Thymus (tissue), 11 donors: ENCODE results near the gene SCT. TPM values are rescaled to one million over a fixed set of nuclear protein-coding genes. Genes with fewer than 3 reads are reported as not detected.

Source experiments
- DNase-seq, 9 donors: peaks; one replicate each; pipeline ENCODE4 v3.0.0-alpha.2; 2013; ENCODE audit warnings: low spot score in 9 of 9, low read depth in 6 of 9, missing footprints in 1 of 9
- H3K27ac ChIP-seq, 2 donors: one replicate each; pipeline ENCODE4 v1.5.1; 2013; ENCODE audit warnings: control low read depth in 1 of 2, low read depth in 1 of 2, low read length in 1 of 2, mild to moderate bottlenecking in 1 of 2, moderate library complexity in 1 of 2
- H3K27me3 ChIP-seq, 2 donors: one replicate each; pipeline ENCODE4 v1.5.1; 2013; ENCODE audit warnings: low read length in 1 of 2; ENCODE audit not compliant: control insufficient read depth in 2 of 2, insufficient read depth in 1 of 2
- H3K36me3 ChIP-seq, 2 donors: one replicate each; pipeline ENCODE4 v1.5.1; 2013; ENCODE audit warnings: low read length in 1 of 2, mild to moderate bottlenecking in 1 of 2, moderate library complexity in 1 of 2; ENCODE audit not compliant: control insufficient read depth in 2 of 2, insufficient read depth in 2 of 2
- H3K4me1 ChIP-seq, 2 donors: one replicate each; pipeline ENCODE4 v1.5.1; 2013; ENCODE audit warnings: low read length in 2 of 2; ENCODE audit not compliant: control insufficient read depth in 2 of 2, insufficient read depth in 2 of 2
- H3K4me3 ChIP-seq, 2 donors: one replicate each; pipeline ENCODE4 v1.5.1; 2013; ENCODE audit warnings: low read length in 2 of 2, control low read depth in 1 of 2, mild to moderate bottlenecking in 1 of 2
- H3K9me3 ChIP-seq, 2 donors: one replicate each; pipeline ENCODE4 v1.5.1; 2013; ENCODE audit warnings: low read length in 1 of 2, mild to moderate bottlenecking in 1 of 2; ENCODE audit not compliant: control insufficient read depth in 2 of 2, insufficient read depth in 1 of 2
- WGBS: extraction: QIAGEN DNeasy Blood & Tissue Kit; methylation state at CpG from one replicate; pipeline ENCODE4 v1.1.7; 2013; 5-methylcytosine and 5-hydroxymethylcytosine counted together
- polyA plus RNA-seq: library from polyadenylated mRNA; stranded (reverse); fragments of 200-250 nt; gene quantifications from one replicate; pipeline ENCODE4 v1.2.3, GENCODE V29; 2013
- total RNA-seq: library from RNA; stranded (reverse); fragments of 120-200 nt; gene quantifications from one replicate; pipeline ENCODE4 v1.2.4, GENCODE V29; 2013
- donor health status: healthy.

The SCT gene
- total and polyA plus RNA-seq, 2 donors = 0.19 to 0.25 TPM

GRCh38 chr11:614021-614622, 12.9 kb downstream of the SCT start:
- peaks cover 9 to 29% of the 10 kb centered on the region in 2 donors for H3K4me1 ChIP-seq
- no peaks in the 10 kb centered on the region for H3K27me3 ChIP-seq
- H3K4me3 ChIP-seq = peak overlapping the region in 1 of 2 donors; percentile 13
- WGBS = 94% methylated on average over 14 of the region's 14 CpGs
- H3K36me3 ChIP-seq = peaks cover 55 to 61% of the 10 kb centered on the region in 2 donors
- H3K9me3 ChIP-seq = no peaks in the 10 kb centered on the region
- no peak for DNase-seq
- peak overlapping the region; percentile 51 to 68 for H3K27ac ChIP-seq

- no peak overlapping the region for H3K4me3 ChIP-seq
- no peaks in the 10 kb centered on the region for H3K27me3 ChIP-seq
- WGBS = 84% methylated on average over 36 of the region's 36 CpGs
- peaks cover 9 to 29% of the 10 kb centered on the region in 2 donors for H3K4me1 ChIP-seq
- H3K36me3 ChIP-seq = peaks cover 61 to 67% of the 10 kb centered on the region in 2 donors
- H3K9me3 ChIP-seq = no peaks in the 10 kb centered on the region
- peak overlapping the region; percentile 47 to 68 for H3K27ac ChIP-seq
- peak in 6 of 9 donors; percentile 37 to 68 (median 62) for DNase-seq
Observed at GRCh38 chr11:613369-613968, 13.5 kb downstream of the SCT start.

GRCh38 chr11:612961-613300, 14.1 kb downstream of the SCT start:
- Histone ChIP-seq H3K27me3 (no peaks in the 10 kb centered on the region), H3K4me1 (peaks cover 9 to 29% of the 10 kb centered on the region in 2 donors), H3K36me3 (peaks cover 64 to 68% of the 10 kb centered on the region in 2 donors), H3K27ac (peak overlapping the region in 1 of 2 donors; percentile 47), H3K4me3 (no peak overlapping the region), H3K9me3 (no peaks in the 10 kb centered on the region)
- 98% methylated on average over 10 of the region's 10 CpGs for WGBS
- no peak for DNase-seq

GRCh38 chr11:612201-612960, 14.6 kb downstream of the SCT start:
- H3K4me1 ChIP-seq = peaks cover 9 to 29% of the 10 kb centered on the region in 2 donors
- DNase-seq = peak in 1 of 9 donors; percentile 14

GRCh38 chr11:611001-611996, 15.7 kb downstream of the SCT start:
- no peaks in the 10 kb centered on the region for H3K27me3 ChIP-seq
- no peak overlapping the region for H3K4me3 ChIP-seq
- H3K27ac ChIP-seq = peak overlapping the region in 1 of 2 donors; percentile 31
- H3K9me3 ChIP-seq = no peaks in the 10 kb centered on the region
- no peak for DNase-seq
- 95% methylated on average over 49 of the region's 49 CpGs for WGBS
- peaks cover 9 to 24% of the 10 kb centered on the region in 2 donors for H3K4me1 ChIP-seq
- peaks cover 79% of the 10 kb centered on the region in 2 donors for H3K36me3 ChIP-seq

More at GRCh38 chr11:612201-612960, 14.6 kb downstream of the SCT start:
- H3K4me3 ChIP-seq = no peak overlapping the region
- H3K27ac ChIP-seq = no peak overlapping the region
- WGBS = 91% methylated on average over 27 of the region's 27 CpGs
- no peaks in the 10 kb centered on the region for H3K27me3 ChIP-seq
- H3K36me3 ChIP-seq = peaks cover 68 to 69% of the 10 kb centered on the region in 2 donors
- no peaks in the 10 kb centered on the region for H3K9me3 ChIP-seq

- DNase-seq = no peak
- Histone ChIP-seq H3K27me3 (no peaks in the 10 kb centered on the region), H3K36me3 (peaks cover 89 to 90% of the 10 kb centered on the region in 2 donors), H3K4me3 (no peak overlapping the region), H3K9me3 (no peaks in the 10 kb centered on the region), H3K4me1 (peaks cover 6 to 16% of the 10 kb centered on the region in 2 donors), H3K27ac (no peak overlapping the region)
- over 99% methylated on average over 18 of the region's 18 CpGs for WGBS
Observed at GRCh38 chr11:610146-610801, 16.7 kb downstream of the SCT start.

- Histone ChIP-seq H3K4me3 (no peak overlapping the region), H3K36me3 (peaks cover 94 to 95% of the 10 kb centered on the region in 2 donors), H3K27ac (no peak overlapping the region), H3K27me3 (no peaks in the 10 kb centered on the region), H3K4me1 (peaks cover 0 to 8% of the 10 kb centered on the region in 2 donors), H3K9me3 (no peaks in the 10 kb centered on the region)
- DNase-seq = no peak
- WGBS = 97% methylated on average over 28 of the region's 28 CpGs
Observed at GRCh38 chr11:609341-609811, 17.6 kb downstream of the SCT start.

- Histone ChIP-seq H3K9me3 (no peaks in the 10 kb centered on the region), H3K4me3 (no peak overlapping the region), H3K27me3 (no peaks in the 10 kb centered on the region), H3K4me1 (peaks cover 0 to 3% of the 10 kb centered on the region in 2 donors), H3K27ac (no peak overlapping the region), H3K36me3 (peaks cover 95 to 96% of the 10 kb centered on the region in 2 donors)
- 95% methylated on average over 28 of the region's 28 CpGs for WGBS
- DNase-seq = no peak
Observed at GRCh38 chr11:608791-609251, 18.2 kb downstream of the SCT start.
